ENCODE results near the gene CUBN. TPM values are rescaled to one million over a fixed set of nuclear protein-coding genes. Genes with fewer than 3 reads are reported as not detected.

CUBN gene
- total RNA-seq, 2 donors from 2014 or later = 0.65 to 0.76 TPM

GRCh38 chr10:16943295-16944285, 186.0 kb downstream of the CUBN start:
- Mint-ChIP-seq H3K9me3 (no peaks in the 10 kb centered on the region), H3K27ac (no peak overlapping the region)

GRCh38 chr10:16942381-16943078, 187.1 kb downstream of the CUBN start:
- Mint-ChIP-seq H3K4me1 (ENCODE audit: low read depth) (no peaks in the 10 kb centered on the region), H3K36me3 (ENCODE audit: insufficient read depth in 2 of 2) (no peaks in the 10 kb centered on the region), H3K27me3 (ENCODE audit: low read depth) (no peaks in the 10 kb centered on the region), H3K9me3 (no peaks in the 10 kb centered on the region), H3K27ac (no peak overlapping the region), H3K4me3 (no peak overlapping the region)
- DNase-seq (no peak), ATAC-seq (replicated peaks in 1 of 2) (no peak)

More at GRCh38 chr10:16943295-16944285, 186.0 kb downstream of the CUBN start:
- H3K36me3 Mint-ChIP-seq (ENCODE audit: insufficient read depth in 2 of 2) = no peaks in the 10 kb centered on the region
- H3K4me3 Mint-ChIP-seq = no peak overlapping the region
- H3K27me3 Mint-ChIP-seq (ENCODE audit: low read depth) = no peaks in the 10 kb centered on the region
- ATAC-seq (replicated peaks in 1 of 2) (no peak), DNase-seq (no peak)
- H3K4me1 Mint-ChIP-seq (ENCODE audit: low read depth) = no peaks in the 10 kb centered on the region

GRCh38 chr10:16941870-16942269, 187.7 kb downstream of the CUBN start:
- no peak overlapping the region for H3K27ac Mint-ChIP-seq
- ATAC-seq (replicated peaks in 1 of 2) (no peak), DNase-seq (no peak)
- H3K4me1 Mint-ChIP-seq (ENCODE audit: low read depth) = no peaks in the 10 kb centered on the region
- no peaks in the 10 kb centered on the region for H3K9me3 Mint-ChIP-seq
- no peak overlapping the region for H3K4me3 Mint-ChIP-seq
- no peaks in the 10 kb centered on the region for H3K27me3 Mint-ChIP-seq (ENCODE audit: low read depth)
- H3K36me3 Mint-ChIP-seq (ENCODE audit: insufficient read depth in 2 of 2) = no peaks in the 10 kb centered on the region

DNA sequence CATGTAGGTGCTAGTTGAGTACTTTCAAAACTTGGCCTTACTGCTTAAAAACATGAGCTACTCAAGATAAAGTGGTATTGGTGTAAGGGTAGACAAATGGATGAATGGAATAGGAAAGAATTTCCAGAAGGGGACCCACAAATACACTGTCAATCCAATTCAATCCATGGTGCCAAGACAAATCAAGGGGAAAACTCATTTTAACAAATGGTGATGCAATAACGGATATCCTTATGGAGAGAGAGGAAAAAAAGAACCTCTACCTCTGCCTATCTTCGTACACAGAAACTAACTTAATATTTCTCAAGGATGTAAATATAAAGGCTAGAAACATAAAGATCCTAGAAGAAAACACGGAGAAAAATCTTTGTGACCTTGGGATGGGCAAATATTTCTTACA, 188.5 kb downstream of the CUBN start:
- DNase-seq = no peak
- no peak for ATAC-seq (replicated peaks in 1 of 2)
- Mint-ChIP-seq H3K36me3 (ENCODE audit: insufficient read depth in 2 of 2) (no peaks in the 10 kb centered on the region), H3K27ac (no peak overlapping the region), H3K27me3 (ENCODE audit: low read depth) (no peaks in the 10 kb centered on the region), H3K4me1 (ENCODE audit: low read depth) (no peaks in the 10 kb centered on the region), H3K9me3 (no peaks in the 10 kb centered on the region), H3K4me3 (no peak overlapping the region)

DNA sequence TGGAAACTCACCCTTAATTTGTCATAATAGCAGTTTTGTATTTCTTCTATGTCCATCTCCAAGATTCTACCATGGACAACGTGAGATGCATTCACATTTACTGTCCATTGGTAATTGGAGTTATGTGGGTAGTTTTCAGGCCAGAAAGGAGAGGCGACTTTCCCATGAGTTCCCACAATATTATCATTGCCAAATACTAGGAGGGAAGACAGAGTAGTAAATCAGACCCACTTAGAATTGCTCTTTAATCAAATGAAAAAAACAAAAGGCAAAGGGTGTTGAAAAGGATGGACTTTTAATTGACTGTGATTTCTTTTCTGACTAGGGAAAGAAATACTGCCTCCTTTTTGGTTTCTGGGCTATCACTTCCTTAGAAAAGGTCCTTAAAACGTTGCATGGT, 190.7 kb downstream of the CUBN start:
- Mint-ChIP-seq H3K4me1 (ENCODE audit: low read depth) (no peaks in the 10 kb centered on the region), H3K36me3 (ENCODE audit: insufficient read depth in 2 of 2) (no peaks in the 10 kb centered on the region), H3K27ac (no peak overlapping the region), H3K9me3 (no peaks in the 10 kb centered on the region), H3K27me3 (ENCODE audit: low read depth) (no peaks in the 10 kb centered on the region), H3K4me3 (no peak overlapping the region)
- ATAC-seq (replicated peaks in 1 of 2) (no peak), DNase-seq (no peak)

GRCh38 chr10:16934461-16934860, 195.2 kb downstream of the CUBN start:
- Mint-ChIP-seq H3K27ac (no peak overlapping the region), H3K36me3 (ENCODE audit: insufficient read depth in 2 of 2) (no peaks in the 10 kb centered on the region), H3K4me1 (ENCODE audit: low read depth) (peaks cover 6% of the 10 kb centered on the region), H3K9me3 (no peaks in the 10 kb centered on the region), H3K4me3 (no peak overlapping the region), H3K27me3 (ENCODE audit: low read depth) (no peaks in the 10 kb centered on the region)
- DNase-seq (no peak), ATAC-seq (replicated peaks in 1 of 2) (no peak)

- ATAC-seq (replicated peaks in 1 of 2) = no peak
- no peak overlapping the region for H3K27ac Mint-ChIP-seq
Measured at GRCh38 chr10:16933783-16934182, 195.8 kb downstream of the CUBN start.

DNA sequence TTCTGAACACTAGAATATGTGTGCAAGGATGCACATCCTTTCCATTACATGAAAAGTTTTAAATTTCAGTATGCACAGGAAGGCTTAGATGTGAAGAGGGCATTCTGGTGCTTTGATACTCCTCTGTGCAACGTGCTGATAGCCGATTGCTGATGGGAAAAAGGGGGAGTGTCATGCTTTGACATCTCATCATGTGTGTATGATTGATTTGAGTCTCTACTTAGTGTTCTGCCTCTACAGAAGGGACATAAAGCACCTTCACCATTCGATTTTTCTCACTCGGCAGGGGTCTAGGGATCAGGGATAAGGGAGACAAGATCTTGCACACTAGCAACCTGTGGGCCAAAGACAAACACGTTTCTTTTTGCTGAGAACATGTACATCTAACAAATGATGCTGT, 197.7 kb downstream of the CUBN start:
- Mint-ChIP-seq H3K36me3 (ENCODE audit: insufficient read depth in 2 of 2) (no peaks in the 10 kb centered on the region), H3K9me3 (no peaks in the 10 kb centered on the region), H3K27me3 (ENCODE audit: low read depth) (no peaks in the 10 kb centered on the region), H3K4me3 (no peak overlapping the region), H3K27ac (no peak overlapping the region), H3K4me1 (ENCODE audit: low read depth) (peaks cover 6% of the 10 kb centered on the region)
- ATAC-seq (replicated peaks in 1 of 2) = no peak
- DNase-seq = no peak

More at GRCh38 chr10:16933783-16934182, 195.8 kb downstream of the CUBN start:
- Mint-ChIP-seq H3K27me3 (ENCODE audit: low read depth) (no peaks in the 10 kb centered on the region), H3K36me3 (ENCODE audit: insufficient read depth in 2 of 2) (no peaks in the 10 kb centered on the region), H3K4me1 (ENCODE audit: low read depth) (peaks cover 6% of the 10 kb centered on the region), H3K9me3 (no peaks in the 10 kb centered on the region), H3K4me3 (no peak overlapping the region)
- no peak for DNase-seq

- Mint-ChIP-seq H3K27ac (no peak overlapping the region), H3K36me3 (ENCODE audit: insufficient read depth in 2 of 2) (no peaks in the 10 kb centered on the region), H3K27me3 (ENCODE audit: low read depth) (no peaks in the 10 kb centered on the region), H3K9me3 (no peaks in the 10 kb centered on the region), H3K4me1 (ENCODE audit: low read depth) (peaks cover 6% of the 10 kb centered on the region), H3K4me3 (no peak overlapping the region)
- DNase-seq (no peak), ATAC-seq (replicated peaks in 1 of 2) (no peak)
Measured at GRCh38 chr10:16930540-16930939, 199.1 kb downstream of the CUBN start.

DNA sequence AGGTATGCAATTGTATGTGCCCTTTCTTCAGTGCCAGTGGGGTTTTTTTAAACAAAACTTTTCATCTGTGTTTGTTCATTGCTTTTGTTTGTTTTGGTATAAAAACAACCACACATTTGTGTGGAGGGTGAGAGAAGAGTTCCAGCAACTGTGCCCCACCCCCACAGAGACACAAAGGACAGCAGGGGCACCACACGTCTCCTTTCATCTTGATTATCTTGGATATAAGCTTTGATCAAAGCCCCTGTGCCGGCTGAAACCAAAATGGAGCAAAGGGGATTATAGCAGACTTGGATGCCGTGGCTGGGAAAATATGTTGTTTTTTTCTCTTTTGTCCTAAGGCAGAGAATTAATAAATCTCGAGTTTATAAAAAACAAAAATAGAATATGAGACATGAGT, 200.5 kb downstream of the CUBN start:
- no peaks in the 10 kb centered on the region for H3K9me3 Mint-ChIP-seq
- H3K36me3 Mint-ChIP-seq (ENCODE audit: insufficient read depth in 2 of 2) = peaks cover 0 to 1% of the 10 kb centered on the region in 2 donors
- ATAC-seq (replicated peaks in 1 of 2) (no peak), DNase-seq (no peak)
- H3K4me3 Mint-ChIP-seq = no peak overlapping the region
- no peak overlapping the region for H3K27ac Mint-ChIP-seq
- peaks cover 6% of the 10 kb centered on the region for H3K4me1 Mint-ChIP-seq (ENCODE audit: low read depth)
- no peaks in the 10 kb centered on the region for H3K27me3 Mint-ChIP-seq (ENCODE audit: low read depth)

- no peak overlapping the region for H3K4me3 Mint-ChIP-seq
- no peak for DNase-seq
- H3K36me3 Mint-ChIP-seq (ENCODE audit: insufficient read depth in 2 of 2) = peaks cover 0 to 1% of the 10 kb centered on the region in 2 donors
- H3K27ac Mint-ChIP-seq = no peak overlapping the region
- no peak for ATAC-seq (replicated peaks in 1 of 2)
- no peaks in the 10 kb centered on the region for H3K9me3 Mint-ChIP-seq
- H3K27me3 Mint-ChIP-seq (ENCODE audit: low read depth) = no peaks in the 10 kb centered on the region
- H3K4me1 Mint-ChIP-seq (ENCODE audit: low read depth) = peaks cover 6% of the 10 kb centered on the region
Measured at GRCh38 chr10:16927546-16927945, 202.1 kb downstream of the CUBN start.

GRCh38 chr10:16923726-16924125, 205.9 kb downstream of the CUBN start:
- ATAC-seq (replicated peaks in 1 of 2) (no peak), DNase-seq (no peak)
- peaks cover 0 to 1% of the 10 kb centered on the region in 2 donors for H3K36me3 Mint-ChIP-seq (ENCODE audit: insufficient read depth in 2 of 2)
- H3K27ac Mint-ChIP-seq = no peak overlapping the region
- no peaks in the 10 kb centered on the region for H3K4me1 Mint-ChIP-seq (ENCODE audit: low read depth)
- H3K9me3 Mint-ChIP-seq = no peaks in the 10 kb centered on the region
- no peaks in the 10 kb centered on the region for H3K27me3 Mint-ChIP-seq (ENCODE audit: low read depth)
- no peak overlapping the region for H3K4me3 Mint-ChIP-seq

GRCh38 chr10:16923309-16923708, 206.3 kb downstream of the CUBN start:
- no peak overlapping the region for H3K27ac Mint-ChIP-seq
- ATAC-seq (replicated peaks in 1 of 2) (no peak), DNase-seq (no peak)
- no peaks in the 10 kb centered on the region for H3K4me1 Mint-ChIP-seq (ENCODE audit: low read depth)
- peaks cover 0 to 1% of the 10 kb centered on the region in 2 donors for H3K36me3 Mint-ChIP-seq (ENCODE audit: insufficient read depth in 2 of 2)
- no peaks in the 10 kb centered on the region for H3K9me3 Mint-ChIP-seq
- H3K4me3 Mint-ChIP-seq = no peak overlapping the region
- no peaks in the 10 kb centered on the region for H3K27me3 Mint-ChIP-seq (ENCODE audit: low read depth)

Measured in activated T-cell treated with anti-CD3 and anti-CD28 coated beads, Interleukin-2, amount 50 U/mL, for 72 hours (primary cell).